Mesendoderm (in vitro differentiated cells): ENCODE measurements around the gene NAP1L5.

Source experiments
- DNase-seq: peaks from one replicate; pipeline ENCODE4 v3.0.0; 2013
- H2AK5ac ChIP-seq: 2 replicates; pipeline ENCODE4 v1.6.1; 2013; ENCODE audit warnings: low read length, inconsistent platforms
- H2BK120ac ChIP-seq: 2 replicates; pipeline ENCODE4 v1.6.1; 2013; ENCODE audit warnings: low read depth, mild to moderate bottlenecking, low read length, moderate library complexity, mixed read lengths
- H2BK15ac ChIP-seq: replicated peaks from 2 replicates; pipeline ENCODE4 v1.6.1; 2013; ENCODE audit warnings: low read depth, mild to moderate bottlenecking, moderate library complexity
- H2BK5ac ChIP-seq: 2 replicates; pipeline ENCODE4 v1.6.1; 2013; ENCODE audit warnings: low read length, inconsistent platforms
- H3K18ac ChIP-seq: 2 replicates; pipeline ENCODE4 v1.6.1; 2013; ENCODE audit warnings: mild to moderate bottlenecking, low read length, mixed read lengths
- H3K23ac ChIP-seq: one replicate; pipeline ENCODE4 v1.6.1; 2013; ENCODE audit warnings: low read length
- H3K27ac ChIP-seq: 2 replicates; pipeline ENCODE4 v1.5.1; 2013; ENCODE audit warnings: low read depth, mild to moderate bottlenecking, inconsistent platforms, low read length, moderate library complexity
- H3K27me3 ChIP-seq: 2 replicates; pipeline ENCODE4 v1.6.1; 2013; ENCODE audit warnings: low read length, control low read depth, mild to moderate bottlenecking, inconsistent platforms; ENCODE audit not compliant: insufficient read depth, poor library complexity
- H3K36me3 ChIP-seq: 2 replicates; pipeline ENCODE4 v1.6.1; 2013; ENCODE audit warnings: low read length, inconsistent platforms; ENCODE audit not compliant: control insufficient read depth, insufficient read depth
- H3K4ac ChIP-seq: one replicate; pipeline ENCODE4 v1.6.1; 2013; ENCODE audit warnings: low read depth, mild to moderate bottlenecking, low read length, moderate library complexity
- H3K4me1 ChIP-seq: 2 replicates; pipeline ENCODE4 v1.6.1; 2013; ENCODE audit warnings: low read depth, low read length, inconsistent platforms; ENCODE audit not compliant: control insufficient read depth
- H3K4me2 ChIP-seq: 2 replicates; pipeline ENCODE4 v1.6.1; 2013; ENCODE audit warnings: low read length
- H3K4me3 ChIP-seq: 2 replicates; pipeline ENCODE4 v1.5.1; 2013; ENCODE audit warnings: mild to moderate bottlenecking, low read length
- H3K56ac ChIP-seq: one replicate; pipeline ENCODE4 v1.6.1; 2013; ENCODE audit warnings: low read length
- H3K79me1 ChIP-seq: 2 replicates; pipeline ENCODE4 v1.6.1; 2013; ENCODE audit warnings: low read length, inconsistent platforms
- H3K79me2 ChIP-seq: 2 replicates; pipeline ENCODE4 v1.6.1; 2013; ENCODE audit warnings: mild to moderate bottlenecking, low read length; ENCODE audit not compliant: control insufficient read depth, insufficient read depth
- H3K9ac ChIP-seq: 2 replicates; pipeline ENCODE4 v1.6.1; 2013; ENCODE audit warnings: low read length, inconsistent platforms
- H4K5ac ChIP-seq: one replicate; pipeline ENCODE4 v1.6.1; 2013; ENCODE audit warnings: low read length
- H4K8ac ChIP-seq: one replicate; pipeline ENCODE4 v1.6.1; 2013; ENCODE audit warnings: low read depth, mild to moderate bottlenecking, control low read depth, low read length, moderate library complexity
- WGBS: extraction: QIAGEN DNeasy Blood & Tissue Kit; methylation state at CpG from one replicate; pipeline ENCODE4 v1.1.7; 2013; ENCODE audit warnings: low lambda C conversion rate, missing lambda C conversion rate; ENCODE audit not compliant: insufficient coverage; ENCODE audit errors: extremely low coverage; 5-methylcytosine and 5-hydroxymethylcytosine counted together

The NAP1L5 gene

GRCh38 chr4:88709989-88710388 is 12.4 kb upstream of the NAP1L5 start:
- Histone ChIP-seq H3K18ac (no peak overlapping the region), H3K4me1 (no peaks in the 10 kb centered on the region), H3K4me2 (no peak overlapping the region), H2BK15ac (no peak overlapping the region), H3K9ac (no peak overlapping the region), H3K23ac (no peak overlapping the region), H3K27ac (no peak overlapping the region), H3K27me3 (no peaks in the 10 kb centered on the region), H3K4ac (no peak overlapping the region), H2AK5ac (no peak overlapping the region), H2BK120ac (no peak overlapping the region), H4K8ac (no peak overlapping the region), H3K79me1 (no peaks in the 10 kb centered on the region), H4K5ac (no peak overlapping the region), H3K36me3 (no peaks in the 10 kb centered on the region), H3K79me2 (no peaks in the 10 kb centered on the region), H3K4me3 (no peak overlapping the region), H2BK5ac (no peak overlapping the region), H3K56ac (no peak overlapping the region)
- WGBS = no CpG with 5 or more reads among the region's 1 CpG
- no peak for DNase-seq

- H3K18ac ChIP-seq = no peak overlapping the region
- no CpG with 5 or more reads among the region's 9 CpGs for WGBS
- no peak overlapping the region for H3K9ac ChIP-seq
- H3K23ac ChIP-seq = no peak overlapping the region
- no peaks in the 10 kb centered on the region for H3K4me1 ChIP-seq
- no peak overlapping the region for H4K5ac ChIP-seq
- H3K36me3 ChIP-seq = no peaks in the 10 kb centered on the region
- H3K27me3 ChIP-seq = no peaks in the 10 kb centered on the region
- H4K8ac ChIP-seq = no peak overlapping the region
- H3K56ac ChIP-seq = no peak overlapping the region
- H3K27ac ChIP-seq = no peak overlapping the region
- H2BK15ac ChIP-seq = no peak overlapping the region
- peak; percentile 60 for DNase-seq
- no peak overlapping the region for H2BK5ac ChIP-seq
- H2AK5ac ChIP-seq = no peak overlapping the region
- H3K4me3 ChIP-seq = no peak overlapping the region
- no peaks in the 10 kb centered on the region for H3K79me1 ChIP-seq
- H2BK120ac ChIP-seq = no peak overlapping the region
- H3K79me2 ChIP-seq = no peaks in the 10 kb centered on the region
- no peak overlapping the region for H3K4me2 ChIP-seq
- H3K4ac ChIP-seq = no peak overlapping the region
Measured at GRCh38 chr4:88706574-88706973, 8.9 kb upstream of the NAP1L5 start.

- Histone ChIP-seq H3K4me3 (no peak overlapping the region), H2BK5ac (no peak overlapping the region), H4K8ac (no peak overlapping the region), H3K23ac (no peak overlapping the region), H2AK5ac (no peak overlapping the region), H2BK120ac (no peak overlapping the region), H3K4me1 (no peaks in the 10 kb centered on the region), H3K56ac (no peak overlapping the region), H3K9ac (no peak overlapping the region), H3K4ac (no peak overlapping the region), H3K4me2 (no peak overlapping the region), H4K5ac (no peak overlapping the region), H3K36me3 (no peaks in the 10 kb centered on the region), H3K18ac (no peak overlapping the region), H3K79me2 (no peaks in the 10 kb centered on the region), H3K27me3 (no peaks in the 10 kb centered on the region), H3K27ac (no peak overlapping the region), H2BK15ac (no peak overlapping the region), H3K79me1 (no peaks in the 10 kb centered on the region)
- no CpG with 5 or more reads among the region's 3 CpGs for WGBS
- peak; percentile 16 for DNase-seq
Measured at GRCh38 chr4:88705805-88706492, 8.3 kb upstream of the NAP1L5 start.

GRCh38 chr4:88705223-88705622 is 7.6 kb upstream of the NAP1L5 start:
- Histone ChIP-seq H2AK5ac (no peak overlapping the region), H3K27ac (no peak overlapping the region)

DNA sequence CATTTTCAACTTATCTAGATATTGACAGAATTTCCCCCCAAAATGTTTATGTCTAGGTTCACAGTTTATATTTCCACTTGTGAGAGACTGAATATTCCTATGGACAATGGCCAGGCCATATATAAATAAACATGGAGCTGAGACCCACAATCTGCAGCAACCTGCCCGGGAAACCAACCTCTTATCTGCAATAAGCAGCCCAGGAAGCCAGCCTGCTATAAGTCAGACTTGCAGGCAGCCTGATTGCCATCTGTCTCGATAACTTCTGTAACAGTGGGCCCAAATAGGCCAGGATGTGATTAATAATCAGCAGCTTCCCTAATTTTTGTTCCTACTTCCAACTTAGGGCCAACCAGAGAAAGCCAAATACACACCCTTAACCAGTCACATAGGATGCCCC is 5.2 kb upstream of the NAP1L5 start:
- Histone ChIP-seq H3K79me2 (no peaks in the 10 kb centered on the region), H2BK5ac (no peak overlapping the region), H3K4me1 (no peaks in the 10 kb centered on the region), H3K27ac (no peak overlapping the region), H3K27me3 (no peaks in the 10 kb centered on the region), H3K23ac (no peak overlapping the region), H3K4ac (no peak overlapping the region), H4K8ac (no peak overlapping the region), H3K4me2 (no peak overlapping the region), H3K56ac (no peak overlapping the region), H3K79me1 (no peaks in the 10 kb centered on the region), H2AK5ac (no peak overlapping the region), H3K4me3 (no peak overlapping the region), H2BK15ac (no peak overlapping the region), H4K5ac (no peak overlapping the region), H3K18ac (no peak overlapping the region), H3K36me3 (no peaks in the 10 kb centered on the region), H3K9ac (no peak overlapping the region), H2BK120ac (no peak overlapping the region)
- no peak for DNase-seq
- WGBS = no CpG with 5 or more reads among the region's 2 CpGs

More at GRCh38 chr4:88705223-88705622, 7.6 kb upstream of the NAP1L5 start:
- no peak overlapping the region for H3K4me2 ChIP-seq
- DNase-seq = no peak
- H2BK5ac ChIP-seq = no peak overlapping the region
- no peaks in the 10 kb centered on the region for H3K36me3 ChIP-seq
- no peak overlapping the region for H3K4me3 ChIP-seq
- H2BK15ac ChIP-seq = no peak overlapping the region
- no peak overlapping the region for H4K5ac ChIP-seq
- no peaks in the 10 kb centered on the region for H3K79me1 ChIP-seq
- H4K8ac ChIP-seq = no peak overlapping the region
- no peaks in the 10 kb centered on the region for H3K4me1 ChIP-seq
- H2BK120ac ChIP-seq = no peak overlapping the region
- no peak overlapping the region for H3K56ac ChIP-seq
- H3K18ac ChIP-seq = no peak overlapping the region
- H3K4ac ChIP-seq = no peak overlapping the region
- H3K79me2 ChIP-seq = no peaks in the 10 kb centered on the region
- H3K23ac ChIP-seq = no peak overlapping the region
- H3K27me3 ChIP-seq = no peaks in the 10 kb centered on the region
- no peak overlapping the region for H3K9ac ChIP-seq

DNA sequence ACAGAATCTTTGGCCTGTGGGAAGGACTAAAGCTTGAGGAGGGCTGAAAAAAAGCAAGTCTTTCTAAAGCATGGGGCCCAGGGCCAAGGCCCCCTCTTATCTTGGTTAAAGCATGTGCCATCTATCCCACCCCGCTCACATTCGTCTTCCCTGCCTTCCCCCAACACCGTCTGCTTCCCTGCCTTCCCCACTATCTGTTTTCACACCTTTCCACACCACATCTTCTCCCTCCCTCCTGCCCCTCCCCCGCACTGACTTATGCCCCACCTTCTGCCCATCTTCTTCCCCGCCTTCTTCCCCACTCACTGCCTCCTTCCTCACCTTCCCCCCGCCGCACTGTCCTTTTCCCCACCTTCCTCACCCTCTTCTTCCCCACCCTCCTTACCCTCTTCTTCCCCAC is 890 bp upstream of the NAP1L5 start:
- Histone ChIP-seq H2BK5ac (no peak overlapping the region), H3K36me3 (no peaks in the 10 kb centered on the region), H4K8ac (no peak overlapping the region), H3K79me1 (no peaks in the 10 kb centered on the region), H4K5ac (no peak overlapping the region), H3K79me2 (no peaks in the 10 kb centered on the region), H2BK120ac (no peak overlapping the region), H3K56ac (no peak overlapping the region), H2BK15ac (no peak overlapping the region), H3K23ac (no peak overlapping the region), H3K18ac (no peak overlapping the region), H3K4me3 (no peak overlapping the region), H3K4ac (no peak overlapping the region), H3K27me3 (no peaks in the 10 kb centered on the region), H2AK5ac (no peak overlapping the region), H3K9ac (no peak overlapping the region), H3K4me2 (no peak overlapping the region), H3K27ac (no peak overlapping the region), H3K4me1 (no peaks in the 10 kb centered on the region)
- DNase-seq = peak; percentile 44
- WGBS = no CpG with 5 or more reads among the region's 7 CpGs
